Retinal pigment epithelial cell (primary cell): ENCODE data around the gene HINT3.
"Not testable (repeated sequence)": the region's sequence is repeated elsewhere in the genome, so short reads cannot be mapped to it uniquely, and the experiment has no call there.

Experiments
- DNase-seq: peaks from one replicate; pipeline ENCODE4 v3.0.0-alpha.2; 2010; ENCODE audit warnings: low read depth
- H3K4me3 ChIP-seq: 2 replicates; pipeline ENCODE4 v1.5.1; 2011; ENCODE audit warnings: mild to moderate bottlenecking, low read length, control low read depth, moderate library complexity
- CTCF ChIP-seq: conservative IDR thresholded peaks from 2 replicates; pipeline ENCODE4 v1.5.1; 2011; ENCODE audit warnings: low read depth, low read length, control low read depth, inconsistent platforms

Gene HINT3

GRCh38 chr6:125945378-125946141, 11.0 kb upstream of the HINT3 start:
- no peak overlapping the region for H3K4me3 ChIP-seq
- TF ChIP-seq CTCF: no peak
- DNase-seq: no peak

- no peak for DNase-seq
- no peak for TF ChIP-seq CTCF
- H3K4me3 ChIP-seq: no peak overlapping the region
These were observed 9.0 kb upstream of the HINT3 start for GRCh38 chr6:125947615-125948014.

- no peak overlapping the region for H3K4me3 ChIP-seq
- no peak for DNase-seq
- TF ChIP-seq CTCF: no peak
These were observed 8.1 kb upstream of the HINT3 start for GRCh38 chr6:125948455-125948854.

- TF ChIP-seq CTCF: no peak
- H3K4me3 ChIP-seq: no peak overlapping the region
- no peak for DNase-seq
These were observed 7.5 kb upstream of the HINT3 start for GRCh38 chr6:125949069-125949468.

GRCh38 chr6:125950293-125950692, 6.3 kb upstream of the HINT3 start:
- no peak for DNase-seq
- H3K4me3 ChIP-seq: no peak overlapping the region
- no peak for TF ChIP-seq CTCF

- not testable (repeated sequence) for DNase-seq, H3K4me3 ChIP-seq
These were observed 5.9 kb upstream of the HINT3 start for GRCh38 chr6:125950716-125951115.

- H3K4me3 ChIP-seq: no peak overlapping the region
- TF ChIP-seq CTCF: no peak
- DNase-seq: no peak
These were observed 5.2 kb upstream of the HINT3 start for GRCh38 chr6:125951323-125951722.
